CD4-positive, alpha-beta T cell treated with Interleukin-10 for 1 hour (primary cell): ENCODE results near the gene RSRC2.
A peak's percentile ranks its signal among the peaks of the same experiment; 100 is the strongest.
"Not testable (repeated sequence)": the region's sequence is repeated elsewhere in the genome, so short reads cannot be mapped to it uniquely, and the experiment has no call there.

ENCODE experiments used
- DNase-seq: peaks from one replicate; pipeline ENCODE4 v3.0.0-alpha.2; 2020

The RSRC2 gene

DNA sequence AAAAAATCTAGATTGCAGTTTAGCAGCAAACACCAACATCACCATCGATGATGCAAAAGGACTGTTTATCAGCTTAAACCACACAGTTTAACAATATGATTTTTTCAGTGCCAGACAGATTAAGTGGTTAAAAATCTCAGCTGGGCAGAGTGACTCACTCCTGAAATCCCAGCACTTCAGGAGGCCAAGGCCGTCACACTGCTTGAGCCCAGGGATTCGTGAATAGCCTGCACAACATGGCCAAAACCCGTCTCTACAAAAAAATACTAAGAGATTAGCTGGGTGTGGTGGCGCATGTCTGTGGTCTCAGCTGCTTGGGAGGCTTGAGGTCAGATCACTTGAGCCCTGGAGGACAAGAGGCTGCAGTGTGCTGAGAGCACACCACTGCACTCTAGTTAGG lies 8.9 kb downstream of the RSRC2 start:
- no peak for DNase-seq

DNA sequence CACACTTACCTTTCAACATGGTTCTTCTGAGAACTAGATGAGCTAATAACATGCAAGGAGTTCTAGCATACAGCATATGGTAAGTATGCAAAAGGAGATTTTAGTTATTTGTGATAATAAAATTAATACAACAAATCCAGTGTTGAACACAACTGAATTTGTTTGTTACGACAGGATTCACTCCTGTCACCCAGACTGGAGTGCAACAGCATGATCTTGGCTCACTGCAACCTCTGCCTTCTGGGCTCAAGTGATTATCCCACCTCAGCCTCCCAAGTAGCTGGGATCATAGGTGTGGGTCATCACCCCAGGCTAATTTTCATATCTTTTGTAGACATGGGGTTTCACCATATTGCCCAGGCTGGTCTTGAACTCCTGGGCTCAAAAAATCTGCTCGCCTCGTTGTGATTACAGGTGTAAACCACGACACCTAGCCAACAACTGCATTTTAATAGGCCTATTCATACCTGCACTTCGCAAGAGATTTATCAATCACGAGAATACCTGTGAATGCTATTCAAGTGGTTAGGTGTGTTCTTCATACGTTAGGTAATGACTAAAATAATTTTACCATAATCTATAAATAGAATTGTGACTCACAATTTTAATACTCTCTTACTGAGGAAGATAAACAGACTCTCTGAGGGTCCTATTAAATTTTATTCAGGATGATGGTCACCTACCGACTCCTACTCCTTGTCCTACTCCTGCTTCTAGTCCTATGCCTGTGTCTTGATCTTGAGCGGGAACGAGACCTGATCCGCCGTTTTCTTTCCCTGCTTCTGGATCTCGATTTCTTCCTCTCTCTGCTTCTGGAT lies 10.0 kb downstream of the RSRC2 start:
- no peak for DNase-seq

DNA sequence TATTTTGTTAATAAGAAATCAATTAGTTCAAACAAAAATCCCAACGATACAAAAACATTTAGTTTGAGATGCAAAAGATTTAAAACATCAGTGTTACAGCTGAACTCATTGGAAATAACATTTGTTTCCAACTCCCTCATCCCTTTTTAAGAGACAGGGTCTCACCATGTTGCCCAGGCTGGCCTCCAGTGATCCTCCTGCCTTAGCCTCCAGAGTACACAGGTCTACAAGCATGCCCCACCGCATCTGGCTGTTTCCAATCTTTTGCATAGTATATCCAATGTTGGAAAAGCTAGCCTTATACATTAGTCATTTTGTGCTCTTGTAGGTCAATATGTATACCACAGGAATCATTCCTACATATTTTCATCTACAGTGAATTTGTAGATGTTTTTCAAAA lies 11.5 kb downstream of the RSRC2 start:
- DNase-seq = no peak

DNA sequence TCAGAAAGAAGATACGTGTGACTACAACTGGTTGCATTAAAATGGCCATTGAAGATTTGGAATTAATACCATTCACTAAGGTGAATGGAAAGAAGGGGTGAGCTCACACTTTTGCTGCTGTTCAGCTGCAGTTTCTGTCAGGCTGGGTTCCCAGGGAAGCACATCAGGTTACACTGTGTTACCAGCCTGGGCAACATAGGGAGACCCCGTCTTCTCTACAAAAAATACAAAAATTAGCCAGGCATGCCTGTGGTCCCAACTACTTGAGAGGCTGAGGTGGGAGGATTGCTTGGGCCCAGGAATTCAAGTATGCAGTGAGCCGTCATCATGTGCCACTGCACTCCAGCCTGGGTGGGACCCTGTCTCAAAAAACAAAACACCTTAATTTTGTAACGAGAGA lies 13.1 kb downstream of the RSRC2 start:
- DNase-seq = no peak

DNA sequence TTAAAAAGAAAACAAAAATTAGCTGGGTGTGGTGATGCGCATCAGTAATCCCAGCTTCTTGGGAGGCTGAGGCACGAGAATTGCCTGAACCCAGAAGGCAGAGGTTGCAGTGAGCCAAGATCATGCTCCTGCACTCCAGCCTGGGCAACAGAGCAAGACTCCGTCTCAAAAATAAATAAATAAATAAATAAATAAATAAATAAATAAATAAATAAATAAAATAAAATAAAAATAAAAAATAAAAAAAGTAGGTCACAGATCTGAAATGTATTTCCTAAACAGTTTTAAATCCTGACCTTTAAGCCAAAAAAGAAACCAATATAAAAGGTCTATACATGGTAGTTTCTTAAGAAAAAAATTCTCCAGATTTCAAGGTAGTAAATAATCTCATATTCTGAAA lies 13.7 kb downstream of the RSRC2 start:
- DNase-seq = not testable (repeated sequence)

DNA sequence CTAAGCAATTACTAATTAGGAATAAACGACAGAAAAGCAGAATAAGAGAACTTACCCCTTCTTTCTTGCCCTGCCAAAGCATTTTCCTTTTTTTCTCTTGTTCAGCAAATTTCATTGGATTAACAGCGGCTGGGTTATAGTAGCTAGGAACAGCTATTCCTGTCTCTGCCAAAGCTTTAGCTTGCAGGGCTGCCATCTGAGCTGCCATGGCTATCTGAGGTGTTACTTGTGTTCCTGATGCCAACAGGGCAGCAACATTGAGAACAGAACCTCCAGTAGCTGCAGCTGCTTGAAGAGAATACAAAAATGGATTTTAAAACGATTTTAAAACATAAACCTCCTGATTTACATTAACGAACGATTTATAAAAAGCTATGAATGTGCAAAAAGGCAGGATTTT lies 18.6 kb downstream of the RSRC2 start:
- DNase-seq = no peak

DNA sequence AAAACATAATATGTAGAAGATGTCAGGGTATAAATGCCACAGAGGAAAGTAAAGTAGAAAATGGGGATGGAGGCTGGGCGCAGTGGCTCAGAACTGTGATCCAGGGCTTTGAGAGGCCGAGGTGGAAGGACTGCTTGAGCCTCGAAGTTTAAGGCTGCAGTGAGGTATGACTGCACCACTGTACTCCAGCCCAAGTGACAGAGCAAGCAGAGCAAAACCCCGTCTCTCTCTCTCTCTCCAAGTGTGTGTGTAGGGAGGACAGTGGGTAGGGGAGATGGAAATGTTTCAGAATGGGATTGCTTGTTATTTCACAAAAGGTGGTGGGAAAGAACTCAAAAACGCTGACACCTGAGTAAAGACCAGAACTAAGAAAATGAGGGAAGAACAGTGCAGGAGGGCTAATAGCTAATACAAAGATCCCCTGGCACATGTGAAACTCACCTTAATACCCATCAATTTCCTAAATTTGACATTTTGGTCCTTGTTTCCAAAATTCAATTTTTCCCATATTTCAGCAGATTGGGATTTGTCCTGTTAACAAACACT lies 20.3 kb downstream of the RSRC2 start:
- DNase-seq = no peak

DNA sequence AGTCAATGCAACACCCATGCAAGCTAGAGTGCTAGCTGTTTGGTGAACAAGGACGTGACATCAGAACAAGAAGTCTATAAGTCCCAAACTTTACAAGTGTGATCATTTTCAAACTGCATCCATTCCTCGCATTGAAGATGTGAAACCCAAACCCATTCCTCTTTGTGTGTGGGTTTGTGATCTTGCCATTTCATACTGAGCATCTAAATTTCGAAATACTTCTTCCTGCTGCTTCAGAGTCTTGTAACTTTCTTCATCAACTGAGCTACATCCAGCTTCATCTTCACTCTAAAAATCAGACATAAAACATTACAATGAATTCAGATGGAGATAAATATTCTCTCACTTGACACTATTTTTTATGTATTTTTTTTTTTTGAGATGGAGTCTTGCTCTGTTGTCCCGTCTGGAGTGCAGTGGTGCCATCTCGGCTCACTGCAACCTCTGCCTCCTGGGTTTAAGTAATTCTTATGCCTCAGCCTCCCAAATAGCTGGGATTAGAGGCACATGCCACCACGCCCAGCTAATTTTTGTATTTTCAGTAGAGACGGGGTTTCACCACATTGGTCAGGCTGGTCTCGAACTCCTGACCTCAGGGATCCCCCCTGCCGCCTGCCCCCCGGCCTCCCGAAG lies 21.2 kb downstream of the RSRC2 start:
- no peak for DNase-seq

DNA sequence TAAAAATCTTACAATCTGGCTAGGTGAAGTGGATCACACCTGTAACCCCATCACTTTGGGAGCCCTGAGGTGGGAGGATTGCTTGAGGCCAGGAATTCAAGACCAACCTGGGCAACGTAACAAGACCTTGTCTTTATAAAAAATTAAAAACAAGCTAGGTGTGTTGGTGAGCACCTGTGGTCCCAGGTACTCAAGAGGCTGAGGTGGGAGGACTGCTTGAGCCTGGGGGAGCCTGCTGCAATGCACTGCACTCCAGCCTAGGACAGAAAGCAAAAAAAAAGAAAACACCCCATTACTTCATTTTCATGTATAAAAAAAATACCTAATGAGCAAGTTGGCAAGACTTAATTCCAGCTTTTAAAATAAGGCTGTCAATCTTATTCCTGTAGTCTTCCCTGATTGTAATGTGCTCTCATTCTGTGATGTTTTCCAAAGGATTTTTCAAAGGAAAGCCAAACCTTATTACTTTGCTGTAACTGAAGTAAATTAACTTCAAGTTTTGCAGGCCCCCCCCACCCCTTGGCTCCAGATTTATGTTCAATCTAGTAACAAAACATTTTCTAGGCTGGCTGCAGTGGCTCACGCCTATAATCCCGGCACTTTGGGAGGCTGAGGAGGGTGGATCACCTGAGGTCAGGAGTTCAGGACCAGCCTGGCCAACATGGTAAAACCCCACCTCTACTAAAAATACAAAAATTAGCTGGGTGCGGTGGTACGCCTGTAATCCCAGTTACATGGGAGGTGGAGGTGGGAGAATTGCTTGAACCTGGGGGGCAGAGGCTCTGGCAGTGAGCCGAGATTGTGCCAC lies 22.7 kb downstream of the RSRC2 start:
- DNase-seq = no peak

DNA sequence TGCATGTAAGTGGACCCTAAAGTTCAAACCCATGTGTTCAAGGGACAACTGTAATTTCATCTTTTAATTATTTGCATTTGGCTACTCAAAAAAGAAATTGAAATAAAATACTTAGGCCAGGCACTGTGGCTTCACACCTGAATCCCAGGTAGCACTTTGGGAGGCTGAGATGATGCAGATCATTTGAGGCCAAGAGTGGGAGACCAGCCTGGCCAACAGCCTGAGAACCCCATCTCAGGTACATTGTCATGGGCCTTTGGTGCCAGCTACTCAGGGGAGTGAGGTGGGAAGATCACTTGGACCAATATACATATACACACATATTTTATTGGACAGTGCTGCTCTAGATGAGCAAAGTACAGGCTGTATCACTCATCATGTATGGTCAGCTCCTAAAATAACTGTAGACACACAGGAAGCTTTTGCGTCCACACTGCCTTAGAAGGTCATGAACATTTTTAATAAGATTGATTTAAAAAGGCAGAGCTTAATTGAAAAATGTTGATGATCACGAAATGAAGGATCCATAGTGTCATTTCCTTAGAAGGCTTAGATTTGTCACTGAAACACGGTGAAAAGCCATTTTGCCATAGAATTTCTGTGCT lies 23.5 kb downstream of the RSRC2 start:
- no peak for DNase-seq

DNA sequence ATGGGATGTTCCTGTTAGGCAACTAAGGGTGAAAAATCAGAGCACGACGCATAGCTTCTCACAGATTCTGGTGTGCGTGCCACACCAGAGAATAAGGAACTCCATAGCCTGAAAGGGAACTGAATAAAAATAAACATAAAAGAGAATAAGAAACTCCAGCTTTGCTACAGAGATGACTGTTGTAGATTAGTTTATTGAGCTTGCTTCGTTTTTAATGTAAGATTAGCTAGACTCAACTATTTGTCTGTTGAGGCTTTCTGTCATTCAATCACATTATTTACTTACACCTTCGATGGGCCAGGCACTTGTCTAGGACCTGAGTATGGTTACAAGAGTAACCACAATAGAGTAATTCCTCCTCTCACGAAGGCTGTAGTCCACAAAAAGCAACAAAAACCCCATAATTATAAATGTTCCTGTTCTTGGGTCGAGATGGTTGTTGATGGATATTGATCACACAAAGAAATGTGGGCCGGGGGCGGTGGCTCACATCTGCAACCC lies 25.2 kb downstream of the RSRC2 start:
- no peak for DNase-seq

DNA sequence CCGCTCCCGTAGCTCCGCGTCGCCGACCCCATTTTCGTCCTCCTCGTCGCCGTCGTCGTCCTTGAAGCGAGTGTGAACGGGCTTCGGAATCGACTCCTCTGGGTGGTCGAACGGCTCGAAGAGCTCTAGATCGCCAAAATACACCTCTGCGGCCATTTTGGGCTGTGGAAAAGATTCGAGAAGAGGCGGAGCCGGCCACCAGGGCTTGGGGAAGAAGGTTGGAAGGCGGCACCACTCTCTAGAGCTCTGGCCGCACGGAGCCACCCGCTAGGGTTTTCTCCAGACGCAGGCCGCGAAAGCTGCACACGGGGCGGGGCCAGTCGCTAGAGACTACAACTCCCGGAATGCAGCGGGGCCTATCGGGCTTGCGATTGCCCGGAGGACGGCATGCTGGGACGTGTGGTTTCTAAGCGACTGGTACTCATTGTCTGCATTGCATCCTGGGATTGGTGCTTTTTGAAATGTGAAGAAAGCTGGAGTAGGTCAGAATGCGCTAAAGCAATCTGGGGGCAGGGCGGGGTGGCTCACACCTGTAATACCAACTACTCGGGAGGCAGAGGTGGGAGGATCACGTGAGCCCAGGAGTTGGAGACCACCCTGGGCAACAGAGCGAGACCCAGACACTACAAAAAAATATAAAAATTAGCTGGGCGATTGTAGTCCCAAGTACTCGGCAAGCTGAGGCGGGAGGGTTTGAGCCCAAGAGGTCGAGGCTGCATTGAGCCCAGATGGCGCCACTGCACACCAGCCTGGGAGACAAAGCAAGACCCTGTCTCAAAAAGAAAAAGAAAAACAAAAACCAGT lies 25.8 kb downstream of the RSRC2 start, which contains the start of gene ZCCHC8:
ZCCHC8 (minus strand) TSS at position 248 of the 804 bp plus-strand sequence; CDS start at position 156, 92 bp downstream.
- DNase-seq = peak; percentile 97

DNA sequence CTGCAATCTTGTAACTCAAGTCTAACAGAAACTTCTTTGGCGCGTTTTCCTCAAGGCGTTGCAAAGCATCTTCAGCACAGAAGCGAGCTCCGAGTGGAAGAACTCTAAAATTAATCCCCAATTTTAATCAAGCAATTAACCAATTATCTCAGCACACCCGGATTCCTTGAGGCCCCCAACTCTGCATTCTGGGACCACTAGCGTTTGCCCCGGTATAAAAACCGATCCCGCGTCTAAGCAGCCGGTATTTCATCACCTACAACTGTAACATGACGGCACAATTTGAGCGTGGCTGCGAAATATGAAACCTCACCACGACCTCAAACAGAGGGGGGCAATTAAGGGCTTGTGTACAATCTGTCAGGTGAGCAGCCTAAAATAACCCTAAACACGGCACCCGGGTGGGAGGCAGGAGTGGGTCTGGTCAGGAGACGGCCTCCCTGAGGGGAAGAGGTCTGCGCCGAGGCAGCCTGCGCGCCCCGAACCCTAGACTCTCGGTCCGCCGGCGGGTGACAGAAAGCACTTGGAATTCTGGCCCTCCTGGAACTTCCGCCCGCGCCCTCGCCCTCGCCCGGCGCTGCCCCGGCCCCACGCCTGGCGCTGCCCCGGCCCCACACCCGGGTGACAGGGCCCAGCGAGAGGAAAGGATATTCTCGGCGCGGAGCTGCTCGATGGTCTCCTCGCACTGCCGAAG lies 26.6 kb downstream of the RSRC2 start:
- DNase-seq = peak; percentile 56

DNA sequence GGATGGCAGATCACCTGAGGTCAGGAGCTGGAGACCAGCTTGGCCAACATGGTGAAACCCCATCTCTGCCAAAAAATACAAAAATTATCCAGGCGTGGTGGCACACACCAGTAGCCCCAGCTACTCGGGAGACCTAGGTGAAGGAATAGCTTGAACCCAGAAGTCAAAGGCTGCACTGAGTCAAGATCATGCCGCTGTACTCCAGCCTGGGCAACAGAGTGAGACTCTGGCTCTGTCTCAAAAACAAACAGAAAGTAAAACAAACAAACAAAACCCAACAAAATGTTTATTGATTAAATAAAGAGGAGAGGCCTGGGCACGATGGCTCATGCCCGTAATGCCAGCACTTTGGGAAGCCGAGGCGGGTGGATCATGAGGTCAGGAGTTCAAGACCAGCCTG lies 31.5 kb downstream of the RSRC2 start:
- no peak for DNase-seq

DNA sequence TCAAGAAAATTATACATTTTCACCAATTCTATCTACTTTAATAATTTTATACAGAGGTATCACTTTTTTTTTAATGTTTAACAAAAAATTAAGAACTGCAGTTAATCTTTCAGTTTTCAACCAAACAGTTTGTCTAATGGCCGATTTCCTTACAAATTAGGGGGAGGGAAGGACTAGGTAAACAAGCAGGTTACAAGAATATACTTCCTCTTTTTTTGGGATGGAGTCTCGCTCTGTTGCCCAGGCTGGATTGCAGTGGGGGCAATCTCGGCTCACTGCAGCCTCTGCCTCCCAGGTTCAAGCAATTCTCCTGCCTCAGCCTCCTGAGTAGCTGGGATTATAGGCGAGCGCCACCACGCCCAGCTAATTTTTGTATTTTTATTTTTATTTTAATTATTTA lies 33.5 kb downstream of the RSRC2 start:
- not testable (repeated sequence) for DNase-seq

DNA sequence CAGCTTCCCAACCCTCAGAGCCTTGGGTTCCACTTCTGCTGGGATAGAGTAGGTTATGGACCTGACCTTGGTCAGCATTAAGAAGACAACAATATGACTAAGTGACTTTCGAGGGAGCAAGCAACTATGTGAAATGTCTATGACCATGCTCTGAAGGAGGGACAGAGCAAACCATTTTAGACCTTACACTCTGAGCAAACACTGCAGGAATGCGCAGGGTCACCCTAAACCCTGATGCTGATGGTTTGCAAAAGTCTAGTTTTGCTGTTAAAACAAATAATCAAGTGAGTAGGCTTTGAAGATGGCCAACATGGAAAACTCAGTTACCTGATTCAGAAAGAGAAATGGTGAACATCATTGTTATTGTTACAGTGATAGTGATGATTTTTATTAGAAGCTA lies 34.7 kb downstream of the RSRC2 start:
- no peak for DNase-seq

DNA sequence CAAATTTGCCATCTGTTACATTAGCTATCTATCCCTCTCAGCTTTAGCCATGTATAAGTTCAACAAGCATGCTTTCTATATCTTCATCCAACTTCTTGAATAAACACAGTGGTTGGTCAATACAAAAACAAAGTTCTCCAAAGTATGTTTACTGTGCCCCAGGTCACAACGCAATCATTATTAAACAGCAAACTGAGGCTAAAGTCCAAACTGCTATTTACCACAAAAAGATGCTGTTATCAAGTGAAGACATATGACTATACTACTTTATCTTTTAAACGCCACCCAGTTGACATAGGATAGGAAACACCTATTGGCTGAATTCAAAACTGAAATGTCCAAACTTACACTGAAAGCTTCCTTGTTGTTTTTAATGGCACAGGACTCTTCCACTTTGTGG lies 37.7 kb downstream of the RSRC2 start:
- DNase-seq = no peak

DNA sequence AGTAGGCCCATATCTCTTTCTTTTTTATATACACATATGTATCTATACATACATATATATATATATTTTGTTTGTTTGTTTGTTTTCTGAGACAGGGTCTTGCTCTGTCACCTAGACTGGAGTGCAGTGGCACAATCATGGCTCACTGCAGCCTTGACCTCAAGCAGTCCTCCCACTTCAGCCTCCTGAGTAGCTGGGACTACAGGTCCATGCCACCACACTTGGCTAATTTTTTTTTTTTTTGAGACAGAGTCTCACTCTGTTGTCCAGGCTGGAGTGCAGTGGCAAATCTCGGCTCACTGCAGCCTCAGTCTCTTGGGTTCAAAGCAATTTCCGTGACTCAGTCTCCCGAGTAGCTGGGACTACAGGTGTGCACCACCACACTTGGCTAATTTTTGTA lies 38.9 kb downstream of the RSRC2 start:
- not testable (repeated sequence) for DNase-seq

DNA sequence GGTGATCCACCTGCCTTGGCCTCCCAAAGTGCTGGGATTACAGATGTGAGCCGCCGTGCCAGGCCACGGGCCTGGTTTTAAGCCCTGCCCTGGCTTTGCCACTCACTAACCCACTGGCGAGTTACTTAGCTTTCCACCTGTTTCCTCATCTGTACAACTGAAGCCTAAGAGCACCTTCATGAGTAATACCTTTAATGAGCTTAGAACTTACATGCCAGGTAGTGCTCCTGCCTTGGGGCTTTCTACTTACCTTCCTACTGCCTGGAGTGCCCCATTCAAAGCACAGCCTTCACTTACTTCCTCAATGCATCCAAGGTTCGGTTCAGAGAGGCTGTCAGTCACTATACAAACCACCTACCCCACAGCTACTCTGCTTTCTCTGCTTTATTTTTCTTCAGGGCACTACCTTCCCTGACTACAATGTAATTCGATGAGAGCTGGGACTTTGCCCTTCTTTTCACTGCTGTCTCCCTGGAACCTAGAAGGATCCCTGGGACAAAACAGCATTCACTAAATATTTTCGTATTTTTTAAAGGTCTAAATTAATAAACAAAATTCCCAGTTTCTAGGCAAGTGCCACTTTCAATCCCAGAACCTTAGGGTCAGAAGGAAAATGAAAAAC lies 39.8 kb downstream of the RSRC2 start:
- no peak for DNase-seq

DNA sequence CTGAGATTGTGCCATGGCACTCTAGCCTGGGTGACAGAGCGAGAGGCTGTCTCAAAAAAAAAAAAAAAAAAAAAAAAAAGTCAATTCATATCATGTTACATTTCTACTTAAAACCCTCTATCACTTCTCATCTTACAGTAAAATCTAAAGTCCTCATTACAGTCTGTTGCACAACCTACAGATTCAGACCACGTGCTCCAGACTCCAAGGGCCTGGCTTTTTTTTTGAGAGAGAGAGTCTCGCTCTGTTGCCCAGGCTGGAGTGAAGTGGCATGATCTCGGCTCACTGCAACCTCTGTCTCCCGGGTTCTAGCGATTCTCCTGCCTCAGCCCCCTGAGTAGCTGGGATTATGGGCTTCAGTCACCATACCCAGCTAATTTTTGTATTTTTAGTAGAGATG lies 40.4 kb downstream of the RSRC2 start:
- DNase-seq = not testable (repeated sequence)

DNA sequence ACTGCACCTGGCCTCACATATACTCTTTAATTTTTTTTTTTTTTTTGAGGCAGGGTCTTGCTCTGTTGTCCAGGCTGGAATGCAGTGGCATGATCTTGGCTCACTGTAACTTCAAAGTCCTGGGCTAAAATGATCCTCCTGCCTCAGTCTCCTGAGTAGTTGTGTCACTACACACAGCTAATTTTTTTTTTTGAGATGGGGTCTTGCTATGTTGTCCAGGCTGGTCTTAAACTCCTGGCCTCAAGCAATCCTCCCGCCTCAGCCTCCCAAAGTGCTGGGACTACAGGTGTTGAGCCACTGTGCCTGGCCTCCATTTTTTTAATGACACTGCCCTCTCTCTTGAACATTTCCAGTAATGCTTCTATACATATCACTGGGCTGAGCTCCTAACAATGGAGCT lies 42.4 kb downstream of the RSRC2 start:
- not testable (repeated sequence) for DNase-seq
